CD4-positive, alpha-beta T cell (primary cell): ENCODE measurements around the gene KASH5. TPM values are rescaled to one million over a fixed set of nuclear protein-coding genes. Genes with fewer than 3 reads are reported as not detected.

Experiments used
- ATAC-seq: fragments of 200-7000 bp; cut with Tn5 transposase; one replicate; pipeline ENCODE4 v1.10.0; 2022; ENCODE audit warnings: mild to moderate bottlenecking; ENCODE audit not compliant: poor library complexity
- CTCF ChIA-PET: fragments of 350-600 bp; sonication (Branson Sonifier 250); formaldehyde crosslinking; loops from one replicate; lab custom pipeline; 2021; ENCODE audit warnings: antibody characterized with exemption, inconsistent platforms; lab: Charles Lee
- POLR2A ChIA-PET: fragments of 350-600 bp; sonication (Branson Sonifier 250); formaldehyde crosslinking; loops from one replicate; lab custom pipeline; 2021; ENCODE audit warnings: antibody characterized with exemption, inconsistent platforms; lab: Charles Lee
- DNase-seq, 14 experiments: peaks; one replicate each; pipeline ENCODE4 v3.0.0-alpha.2; 2013 to 2020; ENCODE audit warnings: mixed read lengths in 2 of 14
- H3K27ac ChIP-seq, 2 donors: one replicate each; pipeline versions ENCODE4 v1.5.1 to v1.7.0; 2013; ENCODE audit warnings: low read length in 2 of 2, low read depth in 1 of 2, mild to moderate bottlenecking in 1 of 2
- H3K27me3 ChIP-seq, 2 experiments: 1 replicate in 1 of 2; 2 replicates in 1 of 2; pipeline versions ENCODE4 v1.6.1 to v1.7.0; 2013; ENCODE audit warnings: low read length in 2 of 2, control low read depth in 1 of 2, mild to moderate bottlenecking in 1 of 2, moderate library complexity in 1 of 2; ENCODE audit not compliant: insufficient read depth in 2 of 2, control insufficient read depth in 1 of 2
- H3K36me3 ChIP-seq: one replicate; pipeline ENCODE4 v1.6.1; 2013; ENCODE audit warnings: low read length, control low read depth; ENCODE audit not compliant: insufficient read depth
- H3K4me1 ChIP-seq: one replicate; pipeline ENCODE4 v1.6.1; 2013; ENCODE audit warnings: low read length, control low read depth; ENCODE audit not compliant: insufficient read depth
- H3K4me3 ChIP-seq: one replicate; pipeline ENCODE4 v1.5.1; 2013; ENCODE audit warnings: mild to moderate bottlenecking, low read length, moderate library complexity
- H3K9me3 ChIP-seq, 2 experiments: 1 replicate in 1 of 2; 2 replicates in 1 of 2; pipeline versions ENCODE4 v1.6.1 to v1.7.0; 2013; ENCODE audit warnings: low read length in 2 of 2, mild to moderate bottlenecking in 2 of 2, control low read depth in 1 of 2, moderate library complexity in 1 of 2; ENCODE audit not compliant: control insufficient read depth in 1 of 2, insufficient read depth in 1 of 2
- H3K27ac Mint-ChIP-seq: one replicate; pipeline ENCODE4 v1.8.0; 2020; ENCODE audit warnings: mixed read lengths
- H3K27me3 Mint-ChIP-seq: one replicate; pipeline ENCODE4 v1.8.0; 2021; ENCODE audit warnings: mixed read lengths
- H3K36me3 Mint-ChIP-seq: one replicate; pipeline ENCODE4 v1.8.0; 2021; ENCODE audit warnings: low read depth, mixed read lengths
- H3K4me1 Mint-ChIP-seq: one replicate; pipeline ENCODE4 v1.8.0; 2021; ENCODE audit warnings: low read depth, mixed read lengths
- H3K4me3 Mint-ChIP-seq: one replicate; pipeline ENCODE4 v1.8.0; 2020; ENCODE audit warnings: mild to moderate bottlenecking, mixed read lengths
- H3K9me3 Mint-ChIP-seq: one replicate; pipeline ENCODE4 v1.8.0; 2020; ENCODE audit warnings: mixed read lengths
- CTCF ChIP-seq: fragments of 200-600 bp; IDR thresholded peaks from one replicate; pipeline ENCODE4 v1.8.0; 2022; ENCODE audit warnings: antibody characterized with exemption, mild to moderate bottlenecking
- intact Hi-C, 2 experiments: fragments of 100-400 bp; cut with DNase I in 1 of 2; cut with micrococcal nuclease in 1 of 2; formaldehyde crosslinking; loops; one replicate each; pipeline versions ENCODE4 v1.15.1 to v1.9.0; 2023 to 2025; cut with DNase I, micrococcal nuclease
- total RNA-seq, 174 experiments: library from RNA in 2 of 174; stranded (reverse) in 2 of 174; gene quantifications; one replicate each; pipeline ENCODE4 v1.2.3 and lab custom pipeline; 2021 to 2026

KASH5 gene
- total RNA-seq, 2 experiments from 2014 or later: not detected

- no peak overlapping the region for H3K27ac ChIP-seq
- no peak for TF ChIP-seq CTCF
- ATAC-seq (no peak), DNase-seq (no peak)
- no peak overlapping the region for H3K27ac Mint-ChIP-seq
- H3K4me1 Mint-ChIP-seq: peaks cover 16% of the 10 kb centered on the region
- no peaks in the 10 kb centered on the region for H3K36me3 Mint-ChIP-seq
- peaks cover 0 to 11% of the 10 kb centered on the region in 2 experiments for H3K27me3 ChIP-seq
- POLR2A ChIA-PET: interaction anchor here (1.2 kb wide), 1 partner anchor 23 kb away, joined by 4 read pairs; no protein-coding TSS in a partner anchor
- H3K27me3 Mint-ChIP-seq: peaks cover 30% of the 10 kb centered on the region
- CTCF ChIA-PET: no interaction called here
- intact Hi-C loops: no loop called here
- no peaks in the 10 kb centered on the region for H3K36me3 ChIP-seq
- H3K4me3 ChIP-seq: no peak overlapping the region
- H3K9me3 Mint-ChIP-seq: no peaks in the 10 kb centered on the region
- H3K4me1 ChIP-seq: peaks cover 8% of the 10 kb centered on the region
- H3K9me3 ChIP-seq: no peaks in the 10 kb centered on the region
- H3K4me3 Mint-ChIP-seq: no peak overlapping the region
Observed at GRCh38 chr19:49355909-49356353, 32.1 kb upstream of the KASH5 start.

GRCh38 chr19:49356382-49356781, 31.7 kb upstream of the KASH5 start:
- H3K36me3 Mint-ChIP-seq: no peaks in the 10 kb centered on the region
- ATAC-seq (no peak), DNase-seq (no peak)
- no peak overlapping the region for H3K4me3 Mint-ChIP-seq
- H3K27me3 Mint-ChIP-seq: peaks cover 30% of the 10 kb centered on the region
- Histone ChIP-seq H3K27ac (no peak overlapping the region), H3K4me1 (peaks cover 10% of the 10 kb centered on the region), H3K36me3 (no peaks in the 10 kb centered on the region), H3K4me3 (no peak overlapping the region), H3K9me3 (no peaks in the 10 kb centered on the region), H3K27me3 (peaks cover 3 to 15% of the 10 kb centered on the region in 2 experiments)
- ChIA-PET POLR2A (no interaction called here), CTCF (no interaction called here)
- peaks cover 16% of the 10 kb centered on the region for H3K4me1 Mint-ChIP-seq
- no peaks in the 10 kb centered on the region for H3K9me3 Mint-ChIP-seq
- intact Hi-C loops: no loop called here
- no peak overlapping the region for H3K27ac Mint-ChIP-seq
- TF ChIP-seq CTCF: no peak

- Histone ChIP-seq H3K27ac (no peak overlapping the region), H3K9me3 (peaks cover 0 to 3% of the 10 kb centered on the region in 2 experiments), H3K36me3 (no peaks in the 10 kb centered on the region), H3K4me1 (peaks cover 18% of the 10 kb centered on the region), H3K27me3 (peaks cover 11 to 23% of the 10 kb centered on the region in 2 experiments), H3K4me3 (no peak overlapping the region)
- Mint-ChIP-seq H3K4me3 (no peak overlapping the region), H3K27me3 (peaks cover 30% of the 10 kb centered on the region), H3K9me3 (no peaks in the 10 kb centered on the region), H3K36me3 (no peaks in the 10 kb centered on the region), H3K27ac (no peak overlapping the region), H3K4me1 (peaks cover 16% of the 10 kb centered on the region)
- no peak for DNase-seq
- intact Hi-C loops: no loop called here
- CTCF ChIA-PET: no interaction called here
- no peak for TF ChIP-seq CTCF
- POLR2A ChIA-PET: no interaction called here
- no peak for ATAC-seq
Observed at GRCh38 chr19:49357186-49357585, 30.9 kb upstream of the KASH5 start.
